OCI-LY7 (cell line): Measurements from ENCODE around the gene CD58. TPM values are rescaled to one million over a fixed set of nuclear protein-coding genes. Genes with fewer than 3 reads are reported as not detected.

Experiments
- BruUV-seq: library from RNA; stranded (reverse); fragments of 400-500 nt; replicated peaks from 2 replicates; lab custom pipeline; 2021; lab: Mats Ljungman, UMichigan
- CTCF ChIA-PET: fragments of 300-600 bp; sonication (Branson Sonifier 250); formaldehyde crosslinking; loops from one replicate; lab custom pipeline; 2022; ENCODE audit warnings: antibody characterized with exemption; ENCODE audit not compliant: unreplicated experiment; lab: Charles Lee
- POLR2A ChIA-PET: fragments of 300-600 bp; sonication (Branson Sonifier 250); formaldehyde crosslinking; loops from one replicate; lab custom pipeline; 2022; ENCODE audit warnings: antibody characterized with exemption; lab: Charles Lee
- DNase-seq: peaks from one replicate; pipeline ENCODE4 v3.0.0-alpha.2; 2015; ENCODE audit warnings: low spot score
- H2AFZ ChIP-seq: fragments of 200-600 bp; sonication (generic), shearing (Covaris generic); 2 replicates; pipeline ENCODE4 v1.6.1; 2014; ENCODE audit warnings: mild to moderate bottlenecking, antibody characterized with exemption, low read length, moderate library complexity
- H3K27ac ChIP-seq: fragments of 200-600 bp; sonication (generic); 2 replicates; pipeline ENCODE4 v1.5.1; 2014; ENCODE audit warnings: mixed run types, low read depth, mild to moderate bottlenecking, moderate library complexity, low read length, inconsistent platforms; ENCODE audit not compliant: poor library complexity, severe bottlenecking
- H3K36me3 ChIP-seq: fragments of 200-600 bp; sonication (generic); 2 replicates; pipeline ENCODE4 v1.6.1; 2014; ENCODE audit warnings: mild to moderate bottlenecking, antibody characterized with exemption, low read length, moderate library complexity, mixed read lengths; ENCODE audit not compliant: insufficient read depth
- H3K4me1 ChIP-seq: fragments of 200-600 bp; sonication (generic); 2 replicates; pipeline ENCODE4 v1.5.1; 2014; ENCODE audit warnings: mild to moderate bottlenecking, low read length; ENCODE audit not compliant: insufficient read depth, poor library complexity, severe bottlenecking
- H3K4me2 ChIP-seq: fragments of 200-600 bp; sonication (generic); 2 replicates; pipeline ENCODE4 v1.6.1; 2014; ENCODE audit warnings: mild to moderate bottlenecking, low read length
- H3K4me3 ChIP-seq: fragments of 200-600 bp; sonication (generic); 2 replicates; pipeline ENCODE4 v1.5.1; 2014; ENCODE audit warnings: mild to moderate bottlenecking, low read depth, low read length; ENCODE audit not compliant: poor library complexity, severe bottlenecking
- H3K79me2 ChIP-seq: fragments of 200-600 bp; sonication (generic); 2 replicates; pipeline ENCODE4 v1.6.1; 2016; ENCODE audit warnings: low read depth, mild to moderate bottlenecking, low read length, moderate library complexity, mixed read lengths; ENCODE audit not compliant: insufficient read depth
- H3K9me2 ChIP-seq: fragments of 200-600 bp; sonication (generic); 2 replicates; pipeline ENCODE4 v1.6.1; 2016; ENCODE audit warnings: mild to moderate bottlenecking, low read length, mixed read lengths; ENCODE audit not compliant: insufficient read depth
- H3K9me3 ChIP-seq: fragments of 200-600 bp; sonication (generic); 2 replicates; pipeline ENCODE4 v1.6.1; 2014; ENCODE audit warnings: mild to moderate bottlenecking, mixed run types, low read length, mixed read lengths
- H4K20me1 ChIP-seq: fragments of 200-600 bp; sonication (generic); 2 replicates; pipeline ENCODE4 v1.6.1; 2014; ENCODE audit warnings: mild to moderate bottlenecking, antibody characterized with exemption, low read length, moderate library complexity, mixed read lengths; ENCODE audit not compliant: insufficient read depth
- CTCF ChIP-seq: fragments of 200-600 bp; sonication (generic); conservative IDR thresholded peaks from 2 replicates; pipeline ENCODE4 v1.5.1; 2014; ENCODE audit warnings: mild to moderate bottlenecking, antibody characterized with exemption, low read length, moderate library complexity, mixed read lengths
- EZH2phosphoT487 ChIP-seq: fragments of 200-600 bp; sonication (generic); IDR thresholded peaks from 2 replicates; pipeline ENCODE4 v1.6.1; 2018; ENCODE audit warnings: low read depth, borderline replicate concordance, mild to moderate bottlenecking, mixed run types, antibody characterized with exemption, low read length, moderate library complexity, mixed read lengths
- intact Hi-C: fragments of 100-400 bp; cut with micrococcal nuclease; formaldehyde crosslinking; loops from one replicate; pipeline ENCODE4 v1.10.0; 2022; ENCODE audit not compliant: unreplicated experiment
- total RNA-seq, 2 experiments: library from RNA; depleted of rRNA in 1 of 2; stranded (reverse); fragments of >200 nt in 1 of 2; shearing (Covaris generic) in 1 of 2; gene quantifications; 2 replicates each; pipeline ENCODE4 v1.2.3, GENCODE V29; 2014 to 2022

Gene CD58
- total RNA-seq, 2 experiments from 2014 or later = 3.3 TPM; not detected in 1

GRCh38 chr1:116482490-116482889 lies 88.3 kb downstream of the CD58 start:
- H2AFZ ChIP-seq = no peak overlapping the region
- ChIA-PET CTCF (interaction anchor here (0.6 kb wide), 1 partner anchor 350 kb away, joined by 3 read pairs; no protein-coding TSS in a partner anchor), POLR2A (interaction anchor here (0.5 kb wide), 1 partner anchor 91 kb away, joined by 3 read pairs; no protein-coding TSS in a partner anchor)
- BruUV-seq = no TSS peak
- intact Hi-C loops = no loop called here
- no peak overlapping the region for H3K4me2 ChIP-seq
- no peaks in the 10 kb centered on the region for H3K9me2 ChIP-seq
- H3K27ac ChIP-seq = no peak overlapping the region
- H3K79me2 ChIP-seq = no peaks in the 10 kb centered on the region
- no peaks in the 10 kb centered on the region for H3K4me1 ChIP-seq
- no peak for DNase-seq
- no peak for TF ChIP-seq EZH2phosphoT487
- no peak for TF ChIP-seq CTCF
- H3K36me3 ChIP-seq = no peaks in the 10 kb centered on the region
- no peak overlapping the region for H3K4me3 ChIP-seq
- H4K20me1 ChIP-seq = no peaks in the 10 kb centered on the region
- H3K9me3 ChIP-seq = no peaks in the 10 kb centered on the region

- H3K4me3 ChIP-seq = no peak overlapping the region
- DNase-seq = no peak
- no peak overlapping the region for H3K27ac ChIP-seq
- H3K79me2 ChIP-seq = no peaks in the 10 kb centered on the region
- H2AFZ ChIP-seq = no peak overlapping the region
- POLR2A ChIA-PET = interaction anchor here (0.8 kb wide), 1 partner anchor 342 kb away, joined by 4 read pairs; no protein-coding TSS in a partner anchor
- no peak overlapping the region for H3K4me2 ChIP-seq
- intact Hi-C loops = no loop called here
- H3K4me1 ChIP-seq = no peaks in the 10 kb centered on the region
- no peaks in the 10 kb centered on the region for H3K36me3 ChIP-seq
- H3K9me3 ChIP-seq = no peaks in the 10 kb centered on the region
- TF ChIP-seq EZH2phosphoT487 = no peak
- TF ChIP-seq CTCF = no peak
- CTCF ChIA-PET = interaction anchor here (0.6 kb wide), 1 partner anchor 350 kb away, joined by 3 read pairs; no protein-coding TSS in a partner anchor
- no TSS peak for BruUV-seq
- H3K9me2 ChIP-seq = no peaks in the 10 kb centered on the region
- no peaks in the 10 kb centered on the region for H4K20me1 ChIP-seq
Observed at GRCh38 chr1:116481934-116482333, 88.9 kb downstream of the CD58 start.

- ChIA-PET CTCF (no interaction called here), POLR2A (interaction anchor here (0.7 kb wide), 1 partner anchor 44 kb away, joined by 3 read pairs; no protein-coding TSS in a partner anchor)
- H3K9me3 ChIP-seq = no peaks in the 10 kb centered on the region
- no TSS peak for BruUV-seq
- H2AFZ ChIP-seq = no peak overlapping the region
- DNase-seq = no peak
- H3K4me3 ChIP-seq = no peak overlapping the region
- H3K27ac ChIP-seq = no peak overlapping the region
- H3K4me2 ChIP-seq = no peak overlapping the region
- TF ChIP-seq CTCF = no peak
- TF ChIP-seq EZH2phosphoT487 = no peak
- H3K36me3 ChIP-seq = no peaks in the 10 kb centered on the region
- H4K20me1 ChIP-seq = no peaks in the 10 kb centered on the region
- intact Hi-C loops = no loop called here
- no peaks in the 10 kb centered on the region for H3K79me2 ChIP-seq
- H3K4me1 ChIP-seq = no peaks in the 10 kb centered on the region
- no peaks in the 10 kb centered on the region for H3K9me2 ChIP-seq
Observed at GRCh38 chr1:116478621-116479020, 92.2 kb downstream of the CD58 start.
